CD4-positive, alpha-beta T cell (primary cell): ENCODE measurements around the gene OR51A4. TPM values are rescaled to one million over a fixed set of nuclear protein-coding genes. Genes with fewer than 3 reads are reported as not detected.

Experiments used
- ATAC-seq: fragments of 200-7000 bp; cut with Tn5 transposase; one replicate; pipeline ENCODE4 v1.10.0; 2022; ENCODE audit warnings: mild to moderate bottlenecking; ENCODE audit not compliant: poor library complexity
- CTCF ChIA-PET: fragments of 350-600 bp; sonication (Branson Sonifier 250); formaldehyde crosslinking; loops from one replicate; lab custom pipeline; 2021; ENCODE audit warnings: antibody characterized with exemption, inconsistent platforms; lab: Charles Lee
- POLR2A ChIA-PET: fragments of 350-600 bp; sonication (Branson Sonifier 250); formaldehyde crosslinking; loops from one replicate; lab custom pipeline; 2021; ENCODE audit warnings: antibody characterized with exemption, inconsistent platforms; lab: Charles Lee
- DNase-seq, 14 experiments: peaks; one replicate each; pipeline ENCODE4 v3.0.0-alpha.2; 2013 to 2020; ENCODE audit warnings: mixed read lengths in 2 of 14
- H3K27ac ChIP-seq, 2 donors: one replicate each; pipeline versions ENCODE4 v1.5.1 to v1.7.0; 2013; ENCODE audit warnings: low read length in 2 of 2, low read depth in 1 of 2, mild to moderate bottlenecking in 1 of 2
- H3K27me3 ChIP-seq, 2 experiments: 1 replicate in 1 of 2; 2 replicates in 1 of 2; pipeline versions ENCODE4 v1.6.1 to v1.7.0; 2013; ENCODE audit warnings: low read length in 2 of 2, control low read depth in 1 of 2, mild to moderate bottlenecking in 1 of 2, moderate library complexity in 1 of 2; ENCODE audit not compliant: insufficient read depth in 2 of 2, control insufficient read depth in 1 of 2
- H3K36me3 ChIP-seq: one replicate; pipeline ENCODE4 v1.6.1; 2013; ENCODE audit warnings: low read length, control low read depth; ENCODE audit not compliant: insufficient read depth
- H3K4me1 ChIP-seq: one replicate; pipeline ENCODE4 v1.6.1; 2013; ENCODE audit warnings: low read length, control low read depth; ENCODE audit not compliant: insufficient read depth
- H3K4me3 ChIP-seq: one replicate; pipeline ENCODE4 v1.5.1; 2013; ENCODE audit warnings: mild to moderate bottlenecking, low read length, moderate library complexity
- H3K9me3 ChIP-seq, 2 experiments: 1 replicate in 1 of 2; 2 replicates in 1 of 2; pipeline versions ENCODE4 v1.6.1 to v1.7.0; 2013; ENCODE audit warnings: low read length in 2 of 2, mild to moderate bottlenecking in 2 of 2, control low read depth in 1 of 2, moderate library complexity in 1 of 2; ENCODE audit not compliant: control insufficient read depth in 1 of 2, insufficient read depth in 1 of 2
- H3K27ac Mint-ChIP-seq: one replicate; pipeline ENCODE4 v1.8.0; 2020; ENCODE audit warnings: mixed read lengths
- H3K27me3 Mint-ChIP-seq: one replicate; pipeline ENCODE4 v1.8.0; 2021; ENCODE audit warnings: mixed read lengths
- H3K36me3 Mint-ChIP-seq: one replicate; pipeline ENCODE4 v1.8.0; 2021; ENCODE audit warnings: low read depth, mixed read lengths
- H3K4me1 Mint-ChIP-seq: one replicate; pipeline ENCODE4 v1.8.0; 2021; ENCODE audit warnings: low read depth, mixed read lengths
- H3K4me3 Mint-ChIP-seq: one replicate; pipeline ENCODE4 v1.8.0; 2020; ENCODE audit warnings: mild to moderate bottlenecking, mixed read lengths
- H3K9me3 Mint-ChIP-seq: one replicate; pipeline ENCODE4 v1.8.0; 2020; ENCODE audit warnings: mixed read lengths
- intact Hi-C, 2 experiments: fragments of 100-400 bp; cut with DNase I in 1 of 2; cut with micrococcal nuclease in 1 of 2; formaldehyde crosslinking; loops; one replicate each; pipeline versions ENCODE4 v1.15.1 to v1.9.0; 2023 to 2025; cut with DNase I, micrococcal nuclease
- polyA plus RNA-seq, 2 donors: library from polyadenylated mRNA; unstranded; fragments of 120-200 nt; gene quantifications; one replicate each; pipeline ENCODE4 v1.2.1, GENCODE V29; 2013
- total RNA-seq, 174 experiments: library from RNA in 2 of 174; stranded (reverse) in 2 of 174; gene quantifications; one replicate each; pipeline ENCODE4 v1.2.3 and lab custom pipeline; 2021 to 2026
- TF ChIP-seq, protein P1 (sequence below): fragments of 200-600 bp; IDR thresholded peaks from one replicate; pipeline ENCODE4 v1.8.0; 2022; ENCODE audit warnings: antibody characterized with exemption, mild to moderate bottlenecking

Gene OR51A4, protein sequence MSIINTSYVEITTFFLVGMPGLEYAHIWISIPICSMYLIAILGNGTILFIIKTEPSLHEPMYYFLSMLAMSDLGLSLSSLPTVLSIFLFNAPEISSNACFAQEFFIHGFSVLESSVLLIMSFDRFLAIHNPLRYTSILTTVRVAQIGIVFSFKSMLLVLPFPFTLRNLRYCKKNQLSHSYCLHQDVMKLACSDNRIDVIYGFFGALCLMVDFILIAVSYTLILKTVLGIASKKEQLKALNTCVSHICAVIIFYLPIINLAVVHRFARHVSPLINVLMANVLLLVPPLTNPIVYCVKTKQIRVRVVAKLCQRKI
- total RNA-seq (not detected), total RNA-seq (lab: John Stamatoyannopoulos, UW) (0 to 0.07 (median 0) reads per million in 172 experiments)
- polyA plus RNA-seq (2013, experiment 1 of 2) = not detected
- polyA plus RNA-seq (2013, experiment 2 of 2) = not detected

DNA sequence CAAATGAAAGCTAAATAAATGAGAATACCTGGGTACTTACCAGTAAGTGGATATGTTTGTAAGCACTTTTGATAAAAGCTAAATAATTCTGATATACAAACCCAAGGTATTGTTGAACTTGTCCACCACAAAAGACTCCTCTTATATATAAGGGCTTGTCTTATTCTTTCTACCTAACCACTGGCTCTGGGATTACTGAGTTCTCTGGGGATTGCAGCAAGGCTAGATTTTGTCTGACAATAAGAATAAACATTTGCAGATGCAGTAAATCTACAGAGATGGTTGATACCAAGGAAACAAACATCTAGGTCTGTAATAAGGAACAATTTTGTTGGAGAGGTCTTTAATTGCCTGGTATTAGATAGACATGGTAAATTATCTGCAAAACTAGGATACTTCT is at the start of gene OR51A4:
Gene OR51A4, minus strand, starts transcription at position 101 of the 400 bp plus-strand sequence. CDS start 505 bp downstream, outside the sequence.
- ChIA-PET CTCF (no interaction called here), POLR2A (no interaction called here)
- Mint-ChIP-seq H3K27ac (no peak within 1 kb of the TSS), H3K4me1 (no peaks in the 10 kb centered on the region), H3K36me3 (no peaks in the 10 kb centered on the region), H3K4me3 (no peak within 1 kb of the TSS), H3K27me3 (no peaks in the 10 kb centered on the region), H3K9me3 (peaks cover 2% of the 10 kb centered on the region)
- no peak within 1 kb of the TSS for H3K4me3 ChIP-seq
- intact Hi-C loops = no loop called here
- ATAC-seq (no peak), DNase-seq (no peak)
- no peaks in the 10 kb centered on the region for H3K4me1 ChIP-seq
- no peaks in the 10 kb centered on the region for H3K27me3 ChIP-seq
- TF ChIP-seq, protein P1, sequence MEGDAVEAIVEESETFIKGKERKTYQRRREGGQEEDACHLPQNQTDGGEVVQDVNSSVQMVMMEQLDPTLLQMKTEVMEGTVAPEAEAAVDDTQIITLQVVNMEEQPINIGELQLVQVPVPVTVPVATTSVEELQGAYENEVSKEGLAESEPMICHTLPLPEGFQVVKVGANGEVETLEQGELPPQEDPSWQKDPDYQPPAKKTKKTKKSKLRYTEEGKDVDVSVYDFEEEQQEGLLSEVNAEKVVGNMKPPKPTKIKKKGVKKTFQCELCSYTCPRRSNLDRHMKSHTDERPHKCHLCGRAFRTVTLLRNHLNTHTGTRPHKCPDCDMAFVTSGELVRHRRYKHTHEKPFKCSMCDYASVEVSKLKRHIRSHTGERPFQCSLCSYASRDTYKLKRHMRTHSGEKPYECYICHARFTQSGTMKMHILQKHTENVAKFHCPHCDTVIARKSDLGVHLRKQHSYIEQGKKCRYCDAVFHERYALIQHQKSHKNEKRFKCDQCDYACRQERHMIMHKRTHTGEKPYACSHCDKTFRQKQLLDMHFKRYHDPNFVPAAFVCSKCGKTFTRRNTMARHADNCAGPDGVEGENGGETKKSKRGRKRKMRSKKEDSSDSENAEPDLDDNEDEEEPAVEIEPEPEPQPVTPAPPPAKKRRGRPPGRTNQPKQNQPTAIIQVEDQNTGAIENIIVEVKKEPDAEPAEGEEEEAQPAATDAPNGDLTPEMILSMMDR = no peak
- no peak within 1 kb of the TSS for H3K27ac ChIP-seq
- no peaks in the 10 kb centered on the region for H3K36me3 ChIP-seq
- no peaks in the 10 kb centered on the region for H3K9me3 ChIP-seq

DNA sequence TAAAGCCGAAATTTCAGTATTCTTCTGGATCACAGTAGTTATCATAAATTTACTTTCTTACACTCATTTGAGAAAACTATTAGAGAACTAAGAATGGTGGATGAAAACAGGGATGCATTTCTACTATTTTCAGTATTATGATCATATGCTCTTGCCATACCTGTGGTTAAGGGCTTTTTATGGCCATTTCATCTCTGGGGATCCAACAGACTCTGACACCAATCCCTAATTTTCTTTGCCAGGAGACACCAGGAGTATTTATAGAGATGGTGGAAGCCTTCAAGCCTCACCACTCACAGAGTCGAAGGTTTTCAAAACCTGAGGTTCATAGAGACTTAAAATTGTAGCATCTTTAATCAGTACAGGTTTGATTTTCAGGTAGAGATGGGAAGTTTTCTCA is 47.1 kb upstream of the OR51A4 start, which contains the start of gene OR51L1:
Gene OR51L1, plus strand, starts transcription at position 301 of the 400 bp plus-strand sequence. CDS start 4,132 bp downstream, outside the sequence.
- intact Hi-C loops = no loop called here
- H3K27me3 Mint-ChIP-seq = no peaks in the 10 kb centered on the region
- DNase-seq = no peak
- Histone ChIP-seq H3K36me3 (no peaks in the 10 kb centered on the region), H3K4me3 (no peak within 1 kb of the TSS), H3K27ac (no peak within 1 kb of the TSS), H3K9me3 (no peaks in the 10 kb centered on the region), H3K4me1 (no peaks in the 10 kb centered on the region), H3K27me3 (no peaks in the 10 kb centered on the region)
- ChIA-PET CTCF (no interaction called here), POLR2A (no interaction called here)
- H3K9me3 Mint-ChIP-seq = no peaks in the 10 kb centered on the region
- H3K4me1 Mint-ChIP-seq = no peaks in the 10 kb centered on the region
- no peak within 1 kb of the TSS for H3K27ac Mint-ChIP-seq
- H3K4me3 Mint-ChIP-seq = no peak within 1 kb of the TSS
- ATAC-seq = no peak
- no peaks in the 10 kb centered on the region for H3K36me3 Mint-ChIP-seq
- TF ChIP-seq, protein P1 = no peak

DNA sequence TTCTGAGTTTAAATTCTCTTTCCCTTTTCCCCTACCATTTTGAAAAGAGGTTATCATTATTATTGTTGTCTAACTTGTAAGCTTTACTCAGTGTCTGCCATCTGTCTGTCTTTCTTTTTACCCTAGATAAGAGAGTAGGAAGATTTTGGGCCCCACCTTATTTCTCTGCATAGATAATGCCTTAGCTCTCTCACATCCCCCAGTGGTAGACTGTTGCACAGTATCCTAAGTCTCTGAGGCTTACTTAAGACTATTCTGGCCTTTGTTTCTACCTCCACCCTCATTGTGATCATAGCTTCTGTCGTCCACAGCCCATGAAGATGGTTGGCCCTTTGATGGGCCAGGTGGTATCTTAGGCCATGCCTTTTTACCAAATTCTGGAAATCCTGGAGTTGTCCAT is 43.7 kb upstream of the OR51A4 start:
- no peak overlapping the region for H3K4me3 Mint-ChIP-seq
- no peaks in the 10 kb centered on the region for H3K9me3 ChIP-seq
- ChIA-PET CTCF (no interaction called here), POLR2A (no interaction called here)
- no peak for ATAC-seq
- no peak overlapping the region for H3K4me3 ChIP-seq
- H3K4me1 Mint-ChIP-seq = no peaks in the 10 kb centered on the region
- no peak overlapping the region for H3K27ac Mint-ChIP-seq
- no peak for DNase-seq
- no peaks in the 10 kb centered on the region for H3K36me3 Mint-ChIP-seq
- H3K9me3 Mint-ChIP-seq = no peaks in the 10 kb centered on the region
- no peak overlapping the region for H3K27ac ChIP-seq
- H3K36me3 ChIP-seq = no peaks in the 10 kb centered on the region
- TF ChIP-seq, protein P1 = no peak
- no peaks in the 10 kb centered on the region for H3K27me3 Mint-ChIP-seq
- no peaks in the 10 kb centered on the region for H3K27me3 ChIP-seq
- H3K4me1 ChIP-seq = no peaks in the 10 kb centered on the region
- intact Hi-C loops = no loop called here
